Mesothelial cell of epicardium (in vitro differentiated cells): ENCODE results near the gene GSG1L. TPM values are rescaled to one million over a fixed set of nuclear protein-coding genes. Genes with fewer than 3 reads are reported as not detected.
"Not testable (repeated sequence)": the region's sequence is repeated elsewhere in the genome, so short reads cannot be mapped to it uniquely, and the experiment has no call there.

Source experiments
- DNase-seq, 2 experiments: peaks; one replicate each; pipeline ENCODE4 v3.0.0; 2021; ENCODE audit warnings: low spot score in 2 of 2; ENCODE audit not compliant: unreplicated experiment in 2 of 2
- H3K27ac Mint-ChIP-seq: 2 replicates; pipeline ENCODE4 v1.8.0; 2021; ENCODE audit warnings: mixed read lengths
- H3K27me3 Mint-ChIP-seq: 2 replicates; pipeline ENCODE4 v1.8.0; 2021; ENCODE audit warnings: low read depth, mixed read lengths
- H3K36me3 Mint-ChIP-seq: 2 replicates; pipeline ENCODE4 v1.8.0; 2021; ENCODE audit warnings: mixed read lengths
- H3K4me1 Mint-ChIP-seq: 2 replicates; pipeline ENCODE4 v1.8.0; 2021; ENCODE audit warnings: mixed read lengths
- H3K4me3 Mint-ChIP-seq: 2 replicates; pipeline ENCODE4 v1.8.0; 2021; ENCODE audit warnings: mild to moderate bottlenecking, moderate library complexity, mixed read lengths
- H3K9me3 Mint-ChIP-seq: 2 replicates; pipeline ENCODE4 v1.8.0; 2021; ENCODE audit warnings: mixed read lengths
- total RNA-seq: library from RNA; stranded (reverse); gene quantifications from 3 replicates; pipeline ENCODE4 v1.2.1, GENCODE V29; 2021
- TF ChIP-seq, protein P1 (sequence below): fragments of 200-600 bp; sonication (generic); IDR thresholded peaks from one replicate; pipeline ENCODE4 v1.5.0; 2021; ENCODE audit warnings: antibody characterized with exemption; ENCODE audit not compliant: unreplicated experiment

Gene GSG1L
- total RNA-seq, 1 donor from 2014 or later = 1.7 TPM

DNA sequence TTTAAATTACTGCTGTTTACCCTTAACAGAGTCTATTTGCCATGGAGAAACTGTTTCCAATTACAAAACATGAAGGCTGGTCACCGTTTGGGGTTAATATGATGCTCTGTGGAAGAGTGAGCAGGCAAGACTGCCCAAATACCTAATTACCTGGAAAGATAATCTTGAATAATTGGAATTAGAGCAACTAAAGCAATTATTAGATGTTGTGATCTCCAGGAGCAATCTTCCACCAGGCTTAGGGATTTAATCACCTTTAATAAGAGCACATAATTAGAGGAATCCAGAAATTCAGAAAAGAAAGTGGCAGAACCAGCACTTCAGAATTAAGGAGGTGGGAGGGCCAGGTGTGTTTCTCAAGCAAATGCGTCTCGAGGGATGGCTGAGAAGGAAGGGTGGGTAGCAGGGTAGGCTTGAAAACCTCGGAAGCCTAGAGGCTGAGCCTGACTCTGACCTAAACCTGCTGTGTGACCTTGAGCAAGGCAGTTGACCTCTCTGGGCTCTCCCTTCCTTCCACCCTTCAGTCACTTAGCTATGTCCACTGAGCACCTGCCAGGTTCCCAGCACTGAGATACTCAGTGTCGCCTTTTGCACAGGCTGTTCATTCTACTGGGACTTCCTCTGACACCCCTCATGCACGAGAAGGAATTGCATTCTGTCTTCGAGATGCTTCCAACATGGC is 113.2 kb downstream of the GSG1L start:
- H3K27me3 Mint-ChIP-seq = peaks cover 34% of the 10 kb centered on the region

DNA sequence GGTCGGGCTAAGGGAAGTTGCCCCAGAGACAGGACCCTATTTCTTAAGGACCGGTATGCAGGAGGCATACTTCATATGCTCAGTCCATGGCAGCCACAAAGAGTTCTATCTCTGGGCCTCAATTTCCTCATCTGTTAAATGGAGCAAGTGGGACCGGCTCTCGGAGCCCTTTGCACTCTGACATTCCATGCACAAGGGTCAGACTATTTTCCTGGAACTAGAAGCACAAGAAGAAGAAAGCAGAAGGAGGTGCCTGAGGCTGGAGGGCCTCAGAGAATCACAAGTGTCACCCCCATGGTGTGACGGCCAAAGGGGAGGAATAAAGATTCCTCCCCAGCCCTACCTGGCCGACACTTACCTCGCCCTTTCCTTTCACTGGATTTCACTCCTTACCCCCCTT is 115.8 kb downstream of the GSG1L start:
- Mint-ChIP-seq H3K27ac (no peak overlapping the region), H3K4me3 (no peak overlapping the region), H3K9me3 (no peaks in the 10 kb centered on the region), H3K36me3 (no peaks in the 10 kb centered on the region), H3K4me1 (no peaks in the 10 kb centered on the region), H3K27me3 (peaks cover 36% of the 10 kb centered on the region)
- TF ChIP-seq, protein P1, sequence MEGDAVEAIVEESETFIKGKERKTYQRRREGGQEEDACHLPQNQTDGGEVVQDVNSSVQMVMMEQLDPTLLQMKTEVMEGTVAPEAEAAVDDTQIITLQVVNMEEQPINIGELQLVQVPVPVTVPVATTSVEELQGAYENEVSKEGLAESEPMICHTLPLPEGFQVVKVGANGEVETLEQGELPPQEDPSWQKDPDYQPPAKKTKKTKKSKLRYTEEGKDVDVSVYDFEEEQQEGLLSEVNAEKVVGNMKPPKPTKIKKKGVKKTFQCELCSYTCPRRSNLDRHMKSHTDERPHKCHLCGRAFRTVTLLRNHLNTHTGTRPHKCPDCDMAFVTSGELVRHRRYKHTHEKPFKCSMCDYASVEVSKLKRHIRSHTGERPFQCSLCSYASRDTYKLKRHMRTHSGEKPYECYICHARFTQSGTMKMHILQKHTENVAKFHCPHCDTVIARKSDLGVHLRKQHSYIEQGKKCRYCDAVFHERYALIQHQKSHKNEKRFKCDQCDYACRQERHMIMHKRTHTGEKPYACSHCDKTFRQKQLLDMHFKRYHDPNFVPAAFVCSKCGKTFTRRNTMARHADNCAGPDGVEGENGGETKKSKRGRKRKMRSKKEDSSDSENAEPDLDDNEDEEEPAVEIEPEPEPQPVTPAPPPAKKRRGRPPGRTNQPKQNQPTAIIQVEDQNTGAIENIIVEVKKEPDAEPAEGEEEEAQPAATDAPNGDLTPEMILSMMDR = no peak
- DNase-seq = no peak

More for the DNA sequence above, 113.2 kb downstream of the GSG1L start:
- no peak overlapping the region for H3K27ac Mint-ChIP-seq
- peaks cover 6% of the 10 kb centered on the region for H3K9me3 Mint-ChIP-seq
- no peak for DNase-seq
- no peaks in the 10 kb centered on the region for H3K4me1 Mint-ChIP-seq
- H3K4me3 Mint-ChIP-seq = no peak overlapping the region
- no peaks in the 10 kb centered on the region for H3K36me3 Mint-ChIP-seq
- TF ChIP-seq, protein P1 = no peak

DNA sequence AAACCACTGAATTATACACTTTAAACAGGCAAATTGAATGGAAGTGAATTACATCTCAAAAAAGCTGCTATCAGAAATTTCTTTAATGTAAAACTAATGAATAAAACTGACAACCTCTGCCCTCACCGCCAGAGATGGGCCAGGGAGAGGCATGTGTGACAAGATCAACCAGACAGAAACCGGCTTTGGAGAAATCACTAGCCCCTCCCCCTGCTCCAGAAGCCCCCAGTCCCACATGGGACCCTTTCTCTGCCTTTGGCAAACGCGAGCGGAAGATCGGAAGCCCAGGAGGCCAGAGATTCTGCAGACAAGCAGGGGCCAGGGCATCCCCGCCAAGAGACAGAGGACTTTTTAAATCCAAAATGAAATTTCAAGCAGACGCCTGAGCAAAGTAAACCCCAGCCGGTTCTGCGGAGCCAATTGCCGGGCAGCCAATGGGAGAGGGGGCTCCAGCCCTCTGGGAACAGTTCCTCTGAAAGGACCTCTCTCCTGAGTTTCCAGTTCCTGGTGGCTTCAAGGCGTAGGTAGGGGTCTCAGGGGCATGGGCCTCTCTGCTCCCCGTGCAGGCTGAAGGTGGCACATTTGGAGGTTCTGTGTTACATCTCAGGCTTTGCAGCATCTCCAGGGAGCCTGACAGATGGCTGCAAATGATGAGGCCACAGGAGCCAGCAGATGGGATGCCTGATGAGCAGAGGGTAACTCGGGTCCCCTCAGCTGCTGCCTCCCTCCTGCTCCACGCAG is 118.1 kb downstream of the GSG1L start:
- Mint-ChIP-seq H3K27ac (no peak overlapping the region), H3K9me3 (no peaks in the 10 kb centered on the region)
- DNase-seq = no peak

GRCh38 chr16:27943766-27944165 is 119.7 kb downstream of the GSG1L start:
- Mint-ChIP-seq H3K4me1 (no peaks in the 10 kb centered on the region), H3K4me3 (no peak overlapping the region), H3K9me3 (no peaks in the 10 kb centered on the region), H3K36me3 (no peaks in the 10 kb centered on the region), H3K27me3 (peaks cover 20% of the 10 kb centered on the region), H3K27ac (no peak overlapping the region)
- DNase-seq = no peak
- TF ChIP-seq, protein P1 = no peak

More for the DNA sequence above, 118.1 kb downstream of the GSG1L start:
- H3K4me1 Mint-ChIP-seq = no peaks in the 10 kb centered on the region
- peaks cover 17% of the 10 kb centered on the region for H3K27me3 Mint-ChIP-seq
- H3K36me3 Mint-ChIP-seq = no peaks in the 10 kb centered on the region
- H3K4me3 Mint-ChIP-seq = no peak overlapping the region
- TF ChIP-seq, protein P1 = no peak

GRCh38 chr16:27942071-27942470 is 121.4 kb downstream of the GSG1L start:
- not testable (repeated sequence) for H3K9me3 Mint-ChIP-seq, H3K27ac Mint-ChIP-seq, H3K4me1 Mint-ChIP-seq, H3K36me3 Mint-ChIP-seq, DNase-seq, H3K4me3 Mint-ChIP-seq
- peaks cover 23% of the 10 kb centered on the region for H3K27me3 Mint-ChIP-seq

DNA sequence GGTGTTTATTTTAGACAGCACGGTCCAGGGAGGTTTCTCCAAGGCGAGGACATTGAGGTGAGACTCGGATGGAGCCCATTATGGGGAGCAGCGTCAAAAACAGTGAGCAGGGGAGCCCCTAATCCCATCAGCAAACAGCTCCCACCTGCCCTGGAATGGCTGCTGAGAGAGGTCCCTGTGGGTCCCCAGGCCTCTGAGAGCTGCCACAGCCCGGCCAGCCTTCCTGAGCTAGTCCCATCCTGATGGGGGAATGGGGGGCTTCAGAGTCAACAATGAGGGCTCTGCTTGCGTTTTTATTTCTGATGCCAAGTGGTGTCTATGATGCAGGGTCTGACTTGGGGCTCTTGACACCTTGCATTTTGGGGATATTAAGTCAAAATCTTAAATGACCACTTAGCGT is 128.4 kb downstream of the GSG1L start:
- Mint-ChIP-seq H3K4me1 (no peaks in the 10 kb centered on the region), H3K4me3 (no peak overlapping the region), H3K27ac (no peak overlapping the region), H3K27me3 (peaks cover 28% of the 10 kb centered on the region), H3K9me3 (no peaks in the 10 kb centered on the region), H3K36me3 (no peaks in the 10 kb centered on the region)
- no peak for DNase-seq
- TF ChIP-seq, protein P1 = no peak
